Nephron progenitor cell (in vitro differentiated cells): ENCODE data around the gene ALDH4A1.

ENCODE experiments used
- DNase-seq: peaks from one replicate; pipeline ENCODE4 v3.0.0; 2021
- H3K27ac Mint-ChIP-seq: 2 replicates; pipeline ENCODE4 v1.8.0; 2021; ENCODE audit warnings: mild to moderate bottlenecking, moderate library complexity, mixed read lengths
- H3K27me3 Mint-ChIP-seq: 2 replicates; pipeline ENCODE4 v1.8.0; 2021; ENCODE audit warnings: mild to moderate bottlenecking, low read depth, mixed read lengths; ENCODE audit not compliant: poor library complexity
- H3K36me3 Mint-ChIP-seq: 2 replicates; pipeline ENCODE4 v1.8.0; 2021; ENCODE audit warnings: low read depth, mixed read lengths
- H3K4me1 Mint-ChIP-seq: 2 replicates; pipeline ENCODE4 v1.8.0; 2021; ENCODE audit warnings: mixed read lengths
- H3K4me3 Mint-ChIP-seq: 2 replicates; pipeline ENCODE4 v1.8.0; 2021; ENCODE audit warnings: mild to moderate bottlenecking, moderate library complexity, mixed read lengths
- H3K9me3 Mint-ChIP-seq: 2 replicates; pipeline ENCODE4 v1.8.0; 2021; ENCODE audit warnings: mild to moderate bottlenecking, moderate library complexity, mixed read lengths
- CTCF ChIP-seq: fragments of 200-600 bp; sonication (generic); IDR thresholded peaks from 2 replicates; pipeline ENCODE4 v1.5.0; 2021; ENCODE audit warnings: antibody characterized with exemption

The ALDH4A1 gene

GRCh38 chr1:18861082-18861481 lies 41.3 kb downstream of the ALDH4A1 start:
- no peak for DNase-seq
- no peaks in the 10 kb centered on the region for H3K36me3 Mint-ChIP-seq
- H3K27ac Mint-ChIP-seq: no peak overlapping the region
- H3K4me3 Mint-ChIP-seq: no peak overlapping the region
- no peaks in the 10 kb centered on the region for H3K9me3 Mint-ChIP-seq
- H3K27me3 Mint-ChIP-seq: peaks cover 15% of the 10 kb centered on the region
- TF ChIP-seq CTCF: no peak
- H3K4me1 Mint-ChIP-seq: no peaks in the 10 kb centered on the region

DNA sequence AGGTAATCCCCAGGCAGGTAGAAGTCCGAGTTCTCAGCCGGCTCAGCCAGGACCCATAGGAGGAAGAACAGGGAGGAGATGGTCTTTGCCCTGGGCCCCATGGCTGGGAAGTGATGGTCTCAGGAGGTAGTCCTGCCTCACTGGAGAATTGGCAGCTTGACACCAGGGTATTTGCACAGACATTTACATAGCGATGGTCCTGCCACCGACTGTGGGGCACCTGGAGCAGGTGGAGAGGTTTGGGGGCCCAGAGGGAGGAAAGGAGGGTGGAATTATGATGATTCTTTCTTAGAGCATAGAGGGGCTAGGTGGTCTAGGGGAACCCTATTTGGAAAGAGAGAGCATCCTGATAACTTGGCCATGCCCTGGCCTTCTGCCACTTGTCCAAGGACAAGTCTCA lies 42.8 kb downstream of the ALDH4A1 start, which contains the start of gene TAS1R2:
TSS of gene TAS1R2 (minus strand) at position 101 of the 400 bp plus-strand sequence. CDS start at position 101, 0 bp downstream.
- no peak for DNase-seq
- Mint-ChIP-seq H3K27me3 (peaks cover 22% of the 10 kb centered on the region), H3K36me3 (no peaks in the 10 kb centered on the region), H3K27ac (no peak within 1 kb of the TSS), H3K4me1 (no peaks in the 10 kb centered on the region), H3K9me3 (no peaks in the 10 kb centered on the region), H3K4me3 (no peak within 1 kb of the TSS)
- TF ChIP-seq CTCF: no peak

GRCh38 chr1:18858070-18858688 lies 44.2 kb downstream of the ALDH4A1 start:
- no peak for TF ChIP-seq CTCF
- H3K36me3 Mint-ChIP-seq: no peaks in the 10 kb centered on the region
- no peak overlapping the region for H3K27ac Mint-ChIP-seq
- no peak for DNase-seq
- no peaks in the 10 kb centered on the region for H3K4me1 Mint-ChIP-seq
- H3K9me3 Mint-ChIP-seq: no peaks in the 10 kb centered on the region
- no peak overlapping the region for H3K4me3 Mint-ChIP-seq
- peaks cover 22% of the 10 kb centered on the region for H3K27me3 Mint-ChIP-seq

DNA sequence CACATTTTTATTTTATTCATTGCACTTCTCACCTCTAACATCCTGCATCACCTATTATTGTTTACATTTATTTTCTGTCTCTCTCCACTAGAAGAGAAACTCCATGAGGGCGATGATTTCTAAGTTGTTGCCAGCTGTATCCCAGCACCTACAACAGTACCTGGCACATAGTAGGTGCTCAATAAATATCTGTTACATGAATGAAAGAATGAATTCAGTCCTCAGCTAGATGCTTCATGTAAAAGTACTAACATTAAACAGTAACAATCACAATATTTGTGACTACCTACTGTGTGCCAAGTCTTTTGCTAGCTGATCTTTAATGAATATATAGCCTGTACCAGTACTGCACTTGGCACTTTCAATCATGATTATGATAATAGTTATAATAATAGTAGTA lies 45.9 kb downstream of the ALDH4A1 start:
- H3K4me1 Mint-ChIP-seq: no peaks in the 10 kb centered on the region
- no peak overlapping the region for H3K27ac Mint-ChIP-seq
- no peak for DNase-seq
- no peaks in the 10 kb centered on the region for H3K9me3 Mint-ChIP-seq
- peaks cover 19% of the 10 kb centered on the region for H3K27me3 Mint-ChIP-seq
- no peak for TF ChIP-seq CTCF
- H3K4me3 Mint-ChIP-seq: no peak overlapping the region
- H3K36me3 Mint-ChIP-seq: no peaks in the 10 kb centered on the region

GRCh38 chr1:18855573-18855972 lies 46.8 kb downstream of the ALDH4A1 start:
- Mint-ChIP-seq H3K4me3 (no peak overlapping the region), H3K4me1 (no peaks in the 10 kb centered on the region), H3K27me3 (peaks cover 19% of the 10 kb centered on the region), H3K9me3 (no peaks in the 10 kb centered on the region), H3K36me3 (no peaks in the 10 kb centered on the region), H3K27ac (no peak overlapping the region)
- no peak for DNase-seq
- TF ChIP-seq CTCF: no peak

DNA sequence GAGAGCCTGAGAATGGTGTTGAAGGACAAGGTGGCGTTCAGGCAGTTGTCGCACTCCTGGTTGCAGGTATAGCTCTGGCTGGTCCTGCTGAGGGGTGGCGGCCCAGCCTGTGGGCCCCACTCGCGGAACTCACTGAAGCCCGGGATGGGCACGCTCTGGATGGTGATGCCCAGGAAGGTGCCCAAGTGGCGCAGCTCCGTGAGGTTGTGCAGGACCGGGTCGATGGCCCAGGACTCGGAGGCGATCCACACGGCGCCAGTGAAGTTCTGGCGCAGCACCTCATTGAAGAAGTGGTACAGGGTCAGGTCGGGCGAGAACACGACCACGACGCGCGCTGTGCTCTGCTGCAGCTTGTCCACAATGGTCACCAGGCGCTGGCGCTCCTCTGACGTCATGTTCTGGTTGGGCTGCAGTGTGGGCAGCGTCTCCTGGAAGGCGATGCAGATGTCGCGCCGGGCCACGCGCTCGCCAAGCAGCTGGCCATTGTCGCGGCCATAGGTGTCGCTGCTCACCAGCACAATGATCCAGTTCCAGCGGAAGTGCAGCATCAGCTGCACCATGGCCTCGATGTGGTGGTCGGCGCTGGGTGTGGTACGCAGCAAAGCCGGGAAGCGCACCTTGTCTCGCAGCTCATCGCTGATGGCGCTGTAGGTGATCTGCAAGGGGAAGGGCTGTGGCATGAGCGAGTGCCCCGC lies 47.9 kb downstream of the ALDH4A1 start:
- Mint-ChIP-seq H3K4me3 (no peak overlapping the region), H3K36me3 (no peaks in the 10 kb centered on the region), H3K27me3 (peaks cover 18% of the 10 kb centered on the region), H3K9me3 (no peaks in the 10 kb centered on the region), H3K4me1 (no peaks in the 10 kb centered on the region), H3K27ac (no peak overlapping the region)
- TF ChIP-seq CTCF: no peak
- DNase-seq: no peak
